ENCODE data around the gene NOL8. TPM values are rescaled to one million over a fixed set of nuclear protein-coding genes. Genes with fewer than 3 reads are reported as not detected.

Gene NOL8
- total RNA-seq (2014; rRNA removed; shearing (Covaris generic); ENCODE audit: low replicate concordance), result 22.3 and 31.0 TPM in 2 replicates

DNA sequence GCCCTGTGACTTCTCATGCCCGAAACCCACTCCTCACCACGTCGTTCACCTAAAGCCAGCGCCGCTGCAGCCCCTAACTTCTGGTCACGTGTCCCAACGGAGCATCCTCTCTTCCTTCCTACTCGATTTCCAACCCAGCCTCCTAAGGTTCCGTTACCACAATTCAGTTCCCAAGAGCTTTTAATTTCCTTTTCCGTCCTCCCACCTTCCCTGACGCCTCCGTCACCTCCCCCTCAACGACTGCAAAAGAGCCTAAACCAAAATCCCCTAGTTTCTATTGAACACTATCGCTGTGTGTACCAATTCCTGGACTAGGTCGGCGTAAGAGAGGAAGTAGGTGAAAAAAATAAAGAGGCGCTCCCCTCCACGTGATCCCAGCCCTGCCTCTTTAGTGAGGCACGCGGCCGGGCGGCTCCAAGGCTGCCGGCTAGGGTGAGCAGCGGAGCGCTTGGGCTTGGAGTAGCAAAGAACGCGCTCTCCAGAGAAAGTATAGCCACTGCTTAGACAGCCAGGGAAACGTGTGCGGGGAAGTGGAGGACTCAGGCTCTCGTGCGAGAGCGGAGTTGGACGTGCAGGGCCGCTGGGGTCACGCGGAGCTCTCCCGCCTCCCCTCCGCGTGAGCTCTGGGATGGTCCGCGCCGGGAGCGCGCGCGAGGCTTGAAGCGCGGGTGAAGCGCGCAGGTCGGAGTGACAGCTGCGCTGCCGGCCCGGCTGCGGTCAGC lies at the start of gene NOL8, which contains the start of gene CENPP:
TSS of gene NOL8 (minus strand) at position 82 of the 722 bp plus-strand sequence. CDS start 1,189 bp downstream, outside the sequence.
TSS of gene CENPP (plus strand) at position 685 of the 722 bp plus-strand sequence.
- Histone ChIP-seq H3K4me3 (peak within 1 kb of the TSS; percentile 98), H3K27me3 (no peaks in the 10 kb centered on the region), H3K9me3 (no peaks in the 10 kb centered on the region), H3K36me3 (peaks cover 35% of the 10 kb centered on the region)
- peak; percentile 86 for DNase-seq

DNA sequence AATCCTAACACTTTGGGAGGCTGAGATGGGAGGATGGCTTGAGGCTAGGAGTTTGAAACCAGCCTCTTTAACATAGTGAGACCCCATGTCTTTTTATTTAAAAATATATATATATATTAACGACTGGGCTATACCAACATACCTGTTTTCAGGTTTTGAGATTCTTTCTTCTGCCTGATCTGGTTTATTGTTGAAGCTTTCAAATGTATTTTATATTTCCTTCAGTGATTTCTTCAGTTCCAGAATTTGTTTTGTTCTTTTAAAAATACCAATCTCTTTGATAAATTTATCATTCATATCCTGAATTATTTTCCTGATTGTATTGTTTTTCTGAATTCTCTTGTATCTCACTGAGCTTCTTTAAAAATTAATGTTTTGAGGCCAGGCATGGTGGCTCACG lies 48.0 kb upstream of the NOL8 start:
- no peak for DNase-seq
- Histone ChIP-seq H3K36me3 (peaks cover 5% of the 10 kb centered on the region; the same call in 1 of the 2 replicates), H3K27me3 (no peaks in the 10 kb centered on the region), H3K9me3 (no peaks in the 10 kb centered on the region; the same call in 1 of the 2 replicates), H3K4me3 (no peak overlapping the region)

DNA sequence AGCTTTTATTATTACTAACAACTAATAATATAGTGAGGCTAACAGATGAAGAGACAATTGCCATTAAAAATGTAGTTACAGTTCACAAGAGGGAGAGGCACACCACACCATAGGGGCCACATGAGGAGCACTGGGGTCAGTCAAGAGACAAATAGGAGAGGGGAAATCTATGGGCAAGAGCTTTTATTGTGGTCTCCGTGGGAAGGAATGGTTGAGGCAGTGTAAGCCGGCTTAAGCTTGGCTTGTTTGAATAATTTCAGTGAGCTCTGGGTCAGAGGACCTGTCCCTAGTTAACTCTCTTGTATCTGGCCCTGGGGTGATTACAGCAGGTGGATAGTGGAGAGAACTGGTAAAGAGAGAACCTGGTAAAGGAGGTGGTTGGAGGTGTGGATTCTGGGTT lies 43.9 kb upstream of the NOL8 start:
- H3K9me3 ChIP-seq, result no peaks in the 10 kb centered on the region; the same call in 1 of the 2 replicates
- H3K36me3 ChIP-seq, result peaks cover 10% of the 10 kb centered on the region
- H3K4me3 ChIP-seq, result no peak overlapping the region
- no peaks in the 10 kb centered on the region for H3K27me3 ChIP-seq
- no peak for DNase-seq

DNA sequence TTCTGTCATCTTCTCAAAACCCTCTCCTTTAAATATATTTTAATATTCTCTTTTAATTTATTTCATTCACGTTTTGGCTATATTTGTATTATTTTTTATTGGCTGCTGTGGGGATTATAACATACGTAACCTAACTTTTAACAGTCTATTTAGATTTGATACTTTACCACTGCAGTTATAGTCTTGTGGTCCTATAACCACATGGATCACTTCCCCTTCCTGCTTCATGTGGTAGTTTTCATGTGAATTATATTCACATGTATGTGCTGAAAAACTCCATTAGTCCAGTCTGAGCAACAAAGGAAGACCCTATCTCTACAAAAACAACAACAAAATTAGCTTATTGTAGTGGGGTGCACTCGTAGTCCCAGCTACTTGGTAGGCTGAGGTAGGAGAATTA lies 34.9 kb upstream of the NOL8 start:
- H3K4me3 ChIP-seq, result no peak overlapping the region
- no peak for DNase-seq
- no peaks in the 10 kb centered on the region for H3K27me3 ChIP-seq
- peaks cover 11% of the 10 kb centered on the region for H3K36me3 ChIP-seq
- H3K9me3 ChIP-seq, result no peaks in the 10 kb centered on the region; the same call in none of the 2 replicates

DNA sequence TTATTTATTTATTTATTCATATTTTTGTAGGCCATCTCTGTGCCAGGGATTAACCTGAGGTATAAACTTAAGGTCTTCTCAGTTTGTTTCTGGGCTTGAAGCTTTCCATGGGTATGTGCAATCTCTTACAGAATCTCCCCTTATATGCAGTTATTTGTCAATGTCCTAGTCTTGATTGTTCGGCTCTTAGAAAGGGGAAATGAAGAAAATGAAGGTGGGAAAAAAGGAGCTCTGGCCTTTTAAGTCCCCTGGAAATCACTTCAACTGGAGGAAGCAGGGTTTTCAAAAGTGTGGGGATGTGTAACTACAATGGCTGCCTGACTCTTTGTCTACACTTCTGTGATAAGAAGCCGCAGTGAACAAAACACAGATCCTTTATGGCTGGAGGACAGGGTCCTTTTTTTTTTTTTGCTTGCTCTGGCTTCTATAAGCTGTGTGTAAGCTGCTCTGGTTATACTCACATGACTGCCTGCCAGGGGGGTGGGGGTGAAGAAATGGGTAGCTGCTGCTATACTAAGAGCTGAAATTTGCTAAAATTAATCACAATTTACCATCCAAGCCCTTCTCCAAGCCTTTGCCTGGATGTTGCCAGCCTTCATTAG lies 34.3 kb upstream of the NOL8 start:
- H3K9me3 ChIP-seq, result peaks cover under 1% of the 10 kb centered on the region
- H3K4me3 ChIP-seq, result no peak overlapping the region
- no peak for DNase-seq
- peaks cover 13% of the 10 kb centered on the region for H3K36me3 ChIP-seq
- no peaks in the 10 kb centered on the region for H3K27me3 ChIP-seq

DNA sequence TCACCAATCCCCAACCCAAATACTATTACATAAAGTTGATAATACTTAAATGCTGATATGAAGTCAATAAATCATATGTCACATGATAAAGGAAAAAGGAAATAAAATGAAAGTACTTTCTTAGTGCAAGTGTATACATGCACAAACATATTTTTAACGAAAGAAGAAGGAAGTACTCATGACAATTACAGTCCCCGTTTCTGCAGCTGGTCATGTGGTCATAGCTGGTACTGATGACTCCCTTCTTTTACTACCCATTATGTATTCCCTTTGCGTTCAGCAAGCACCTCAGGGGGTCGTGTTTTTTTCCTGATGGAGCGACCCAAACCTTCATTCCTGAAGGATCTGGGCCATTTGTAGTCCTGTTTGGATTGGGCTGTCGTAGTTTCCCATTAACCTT lies 27.9 kb upstream of the NOL8 start:
- Histone ChIP-seq H3K9me3 (peaks cover 2% of the 10 kb centered on the region), H3K36me3 (peaks cover 33% of the 10 kb centered on the region), H3K27me3 (no peaks in the 10 kb centered on the region), H3K4me3 (no peak overlapping the region)
- DNase-seq, result no peak

DNA sequence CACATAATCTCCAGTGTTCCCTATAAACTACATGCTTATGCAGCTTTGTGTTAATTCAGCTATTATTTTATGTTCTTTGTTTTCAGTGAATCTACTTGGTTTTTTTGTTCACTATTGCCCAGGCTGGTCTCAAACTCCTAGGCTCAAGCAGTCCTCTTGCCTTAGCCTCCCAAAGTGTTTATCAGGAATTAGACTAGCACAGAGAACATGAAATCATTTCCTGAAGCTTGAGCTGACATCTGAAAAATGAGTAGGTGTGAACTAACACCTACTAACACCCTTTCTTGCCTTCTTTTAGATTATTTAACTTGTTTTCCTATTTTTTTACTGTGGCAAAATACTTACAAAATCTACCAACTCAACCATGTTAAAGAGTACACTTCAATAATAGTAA lies 25.6 kb upstream of the NOL8 start:
- H3K36me3 ChIP-seq, result peaks cover 37% of the 10 kb centered on the region
- H3K9me3 ChIP-seq, result peaks cover 2% of the 10 kb centered on the region; the same call in 1 of the 2 replicates
- H3K27me3 ChIP-seq, result no peaks in the 10 kb centered on the region
- H3K4me3 ChIP-seq, result no peak overlapping the region
- no peak for DNase-seq

DNA sequence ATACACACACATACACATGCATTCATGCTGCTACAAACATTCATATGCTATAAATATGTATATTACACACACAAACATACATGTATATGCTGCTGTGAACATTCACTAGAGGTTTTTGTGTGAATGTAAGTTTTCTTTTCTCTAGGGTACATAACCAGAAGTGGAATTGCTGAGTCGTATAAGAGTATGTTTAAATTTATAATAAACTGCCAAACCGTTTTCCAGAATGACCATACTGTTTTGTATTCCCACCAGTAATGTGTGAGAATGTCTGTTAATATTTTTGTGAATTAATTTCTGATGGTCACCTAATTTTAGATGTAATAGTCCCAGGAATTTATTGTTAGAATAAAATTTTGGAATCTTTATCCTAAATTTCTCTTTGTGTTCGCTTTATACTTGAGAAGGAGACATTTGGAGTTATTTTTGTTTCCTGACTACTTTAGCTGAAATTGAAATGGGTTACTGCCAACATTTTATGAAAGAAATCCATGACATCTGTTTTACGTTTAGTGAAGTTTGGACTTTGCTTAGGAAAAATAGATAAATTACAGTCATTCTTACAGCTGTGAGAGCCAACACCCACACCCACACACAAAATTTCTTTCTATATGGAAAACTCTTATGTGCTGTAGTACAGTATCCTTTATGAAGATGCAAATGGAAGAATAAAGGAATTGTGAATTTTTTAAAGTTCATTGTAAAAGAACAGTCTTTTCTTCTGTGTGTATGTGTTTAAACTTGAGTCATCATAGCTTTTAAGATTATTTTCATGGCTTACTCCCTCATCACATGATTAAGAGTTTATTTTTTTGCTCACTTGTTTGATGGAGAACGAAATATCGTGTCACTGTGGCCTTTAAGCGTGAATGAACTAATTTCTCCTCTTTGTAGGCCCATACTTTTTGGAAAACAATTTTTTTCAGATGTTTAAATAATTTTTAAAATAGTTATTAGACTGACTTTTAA lies 24.9 kb upstream of the NOL8 start:
- no peak overlapping the region for H3K4me3 ChIP-seq

DNA sequence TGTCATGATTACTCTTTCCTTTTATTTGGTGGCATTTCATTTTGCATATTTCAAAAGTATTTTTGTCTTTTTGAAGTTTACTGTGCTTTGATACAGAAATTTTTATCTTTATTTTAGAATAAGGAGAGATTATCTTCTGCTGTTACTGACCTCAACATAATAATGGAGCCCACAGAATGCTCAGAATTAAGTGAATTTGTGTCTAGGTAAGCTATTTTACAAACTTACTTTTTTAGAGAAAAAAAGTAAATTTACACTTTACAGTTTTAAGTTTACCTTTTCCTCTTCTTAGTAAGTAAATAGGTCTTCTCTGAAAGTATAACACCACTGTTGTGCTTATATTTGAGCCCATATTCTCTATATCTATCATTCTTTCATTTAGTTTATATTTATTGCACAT lies 20.4 kb upstream of the NOL8 start:
- Histone ChIP-seq H3K4me3 (no peak overlapping the region), H3K9me3 (no peaks in the 10 kb centered on the region; the same call in 1 of the 2 replicates), H3K27me3 (no peaks in the 10 kb centered on the region), H3K36me3 (peaks cover 19% of the 10 kb centered on the region)
- DNase-seq, result no peak

More for the DNA sequence above, 24.9 kb upstream of the NOL8 start:
- no peak for DNase-seq
- Histone ChIP-seq H3K27me3 (no peaks in the 10 kb centered on the region), H3K9me3 (peaks cover 2% of the 10 kb centered on the region; the same call in 1 of the 2 replicates), H3K36me3 (peaks cover 39% of the 10 kb centered on the region)

DNA sequence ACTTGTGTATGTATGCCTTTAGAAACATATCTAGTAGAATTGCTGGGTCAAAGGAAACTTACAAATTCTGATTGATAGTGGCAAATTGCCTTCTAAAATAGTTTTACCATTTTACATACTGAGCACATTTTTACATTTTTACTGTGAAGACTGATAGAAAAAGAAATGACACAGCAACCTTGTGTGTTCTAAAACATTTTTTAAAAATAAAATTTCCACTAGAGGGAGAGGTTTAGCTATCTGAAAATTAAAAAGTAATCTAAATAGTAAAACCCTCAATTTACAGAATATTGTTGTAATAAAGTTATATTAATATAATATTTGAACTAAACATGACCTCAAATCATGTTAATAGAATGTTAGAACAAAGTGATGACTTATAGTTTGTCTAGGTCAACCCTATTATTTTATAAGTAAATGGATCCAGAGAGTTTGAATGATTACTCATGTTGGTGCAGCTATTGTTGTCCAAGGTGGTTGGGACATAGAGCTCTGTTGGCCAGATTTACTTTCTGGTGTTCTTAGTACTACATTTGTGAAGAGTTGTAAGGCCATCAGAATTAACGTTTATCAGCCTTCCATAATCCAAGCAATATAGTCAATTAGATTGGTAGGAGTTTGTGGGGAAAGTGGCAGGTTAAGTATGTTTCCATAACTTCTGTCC lies 17.8 kb upstream of the NOL8 start:
- H3K27me3 ChIP-seq, result no peaks in the 10 kb centered on the region
- DNase-seq, result no peak
- peaks cover 31% of the 10 kb centered on the region for H3K36me3 ChIP-seq
- H3K4me3 ChIP-seq, result no peak overlapping the region
- H3K9me3 ChIP-seq, result no peaks in the 10 kb centered on the region

DNA sequence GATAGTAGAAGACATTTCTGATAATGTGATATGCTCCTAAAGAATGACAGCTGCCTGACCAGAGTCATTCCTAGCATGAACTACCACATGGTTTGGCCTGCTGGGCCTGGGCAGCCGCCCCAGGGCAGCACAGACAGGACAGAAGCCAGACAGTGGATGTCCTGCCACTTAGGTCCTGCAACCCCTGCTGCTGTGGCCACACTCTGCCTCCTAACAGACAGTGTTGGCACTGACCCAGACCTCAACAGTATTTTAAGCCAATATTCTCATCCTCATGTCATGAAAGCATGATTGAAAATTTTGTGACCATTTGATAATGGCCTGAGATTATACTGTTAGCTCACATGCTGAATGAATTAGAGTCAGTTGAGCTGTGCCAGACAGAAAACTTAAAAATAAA lies 16.4 kb upstream of the NOL8 start:
- no peaks in the 10 kb centered on the region for H3K27me3 ChIP-seq
- no peak overlapping the region for H3K4me3 ChIP-seq
- no peak for DNase-seq
- H3K9me3 ChIP-seq, result no peaks in the 10 kb centered on the region
- H3K36me3 ChIP-seq, result peaks cover 37% of the 10 kb centered on the region

DNA sequence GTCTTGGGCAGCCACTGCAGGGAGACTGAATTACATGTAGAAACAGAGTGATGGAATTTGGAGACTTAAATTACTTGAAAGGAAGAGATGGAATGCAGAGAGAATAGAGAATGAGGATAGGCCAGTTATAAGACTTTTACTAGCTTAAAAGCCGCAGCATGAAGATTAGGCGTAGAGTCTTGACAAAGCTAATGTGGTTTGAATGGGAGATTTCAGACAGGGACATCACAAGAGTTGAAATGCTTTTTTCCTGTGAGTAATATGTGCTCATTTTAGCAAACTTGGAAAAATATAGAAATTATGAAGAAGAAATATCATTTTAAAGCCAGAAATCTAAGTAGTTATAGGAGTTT lies 8.1 kb upstream of the NOL8 start:
- Histone ChIP-seq H3K4me3 (no peak overlapping the region), H3K36me3 (peaks cover 26% of the 10 kb centered on the region), H3K9me3 (no peaks in the 10 kb centered on the region), H3K27me3 (no peaks in the 10 kb centered on the region)
- DNase-seq, result no peak

DNA sequence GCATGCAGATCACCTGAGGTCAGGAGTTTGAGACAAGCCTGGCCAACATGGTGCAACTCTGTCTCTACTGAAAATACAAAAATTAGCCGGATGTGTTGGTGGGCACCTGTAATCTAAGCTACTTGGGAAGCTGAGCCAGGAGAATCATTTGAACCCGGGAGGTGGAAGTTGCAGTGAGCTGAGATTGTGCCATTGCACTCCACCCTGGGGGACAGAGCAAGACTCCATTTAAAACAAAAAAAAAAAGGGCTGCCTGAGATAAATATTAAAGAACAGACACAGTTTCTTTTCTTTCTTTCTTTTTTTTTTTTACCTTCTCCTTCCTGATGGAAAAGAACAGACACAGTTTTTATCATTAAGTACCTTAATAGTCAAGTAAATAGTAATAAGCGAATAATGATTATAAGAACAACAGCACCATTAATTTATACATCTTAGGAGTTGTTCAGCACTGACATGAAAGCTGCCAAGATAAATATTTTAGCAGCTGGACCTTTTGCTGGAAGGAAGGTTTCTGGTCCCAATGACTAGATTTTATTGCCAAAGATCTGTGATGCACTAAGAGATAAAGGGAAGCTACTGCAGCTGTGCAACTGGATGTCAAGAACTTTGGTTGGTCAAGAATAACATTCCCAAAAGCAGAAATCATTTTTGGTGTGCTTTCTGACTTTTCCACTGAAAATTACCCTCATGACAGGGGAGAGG lies 7.6 kb upstream of the NOL8 start:
- Histone ChIP-seq H3K27me3 (no peaks in the 10 kb centered on the region), H3K9me3 (no peaks in the 10 kb centered on the region), H3K4me3 (no peak overlapping the region), H3K36me3 (peaks cover 23% of the 10 kb centered on the region)
- no peak for DNase-seq

DNA sequence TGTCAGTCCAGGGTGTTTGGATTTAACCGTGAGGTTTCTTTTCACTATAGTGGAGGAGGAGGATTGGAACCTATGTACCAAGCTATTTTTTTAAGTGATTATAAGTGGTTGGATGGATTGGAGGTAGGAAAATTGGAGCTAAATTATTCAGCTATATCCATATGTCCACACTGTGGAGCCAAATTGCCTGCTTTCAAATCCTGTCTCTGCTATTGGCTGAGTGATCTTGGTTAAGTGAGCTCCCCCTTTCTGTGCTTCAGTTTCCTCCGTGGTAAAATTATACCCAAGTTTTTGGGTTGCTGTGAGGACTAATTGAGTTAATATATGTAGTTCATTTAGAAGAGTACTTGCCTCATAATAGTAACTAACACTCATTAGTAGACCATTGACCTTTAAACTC lies 3.1 kb upstream of the NOL8 start:
- H3K4me3 ChIP-seq, result no peak overlapping the region
- H3K27me3 ChIP-seq, result no peaks in the 10 kb centered on the region
- H3K9me3 ChIP-seq, result no peaks in the 10 kb centered on the region
- peak; percentile 17 for DNase-seq
- H3K36me3 ChIP-seq, result peaks cover 13% of the 10 kb centered on the region

DNA sequence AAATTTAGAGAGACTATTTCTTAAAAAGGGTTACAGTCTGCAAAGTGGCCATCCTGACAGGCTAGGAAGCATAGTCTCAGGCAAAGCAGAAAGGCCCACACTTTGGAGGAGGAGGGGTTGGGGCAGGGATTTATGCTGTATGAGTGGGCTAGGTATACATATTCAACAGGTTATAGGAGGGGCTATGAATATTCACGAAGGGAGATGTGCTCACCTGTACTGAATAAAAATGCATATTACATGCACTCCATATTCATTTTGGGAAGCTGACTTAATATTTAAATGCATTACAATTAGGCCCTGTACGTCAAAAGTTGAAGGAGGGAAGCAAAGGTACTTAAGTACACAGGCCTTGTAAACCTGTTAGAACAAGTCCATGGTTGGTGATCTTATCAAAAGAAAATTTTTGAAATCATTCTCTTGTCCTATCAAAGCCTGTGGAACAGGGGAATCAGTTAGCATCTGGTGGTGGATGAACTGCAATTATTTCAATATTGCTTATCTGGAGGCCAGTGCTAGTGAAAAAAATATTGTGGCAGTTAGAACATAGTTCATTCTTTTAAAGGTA lies 2.2 kb upstream of the NOL8 start:
- H3K27me3 ChIP-seq, result no peaks in the 10 kb centered on the region
- no peaks in the 10 kb centered on the region for H3K9me3 ChIP-seq
- H3K4me3 ChIP-seq, result no peak overlapping the region
- H3K36me3 ChIP-seq, result peaks cover 21% of the 10 kb centered on the region
- no peak for DNase-seq
